Activated B cell treated with CpG ODN at 0.5 μM for 24 hours (primary cell): ENCODE data around the gene MSI2. TPM values are rescaled to one million over a fixed set of nuclear protein-coding genes. Genes with fewer than 3 reads are reported as not detected.

Source experiments
- ATAC-seq: fragments of 200-7000 bp; cut with Tn5 transposase; one replicate; pipeline ENCODE4 v1.10.0; 2021; ENCODE audit warnings: low read depth, mild to moderate bottlenecking, moderate library complexity
- CTCF ChIA-PET: fragments of 350-600 bp; sonication (Branson Sonifier 250); formaldehyde crosslinking; loops from one replicate; lab custom pipeline; 2021; ENCODE audit warnings: antibody characterized with exemption; lab: Charles Lee
- POLR2A ChIA-PET: fragments of 350-600 bp; sonication (Branson Sonifier 250); formaldehyde crosslinking; loops from one replicate; lab custom pipeline; 2021; ENCODE audit warnings: antibody characterized with exemption; lab: Charles Lee
- DNase-seq: peaks from one replicate; pipeline ENCODE4 v3.0.0; 2022
- H3K27ac Mint-ChIP-seq: one replicate; pipeline ENCODE4 v1.8.0; 2020; ENCODE audit warnings: mixed read lengths
- H3K27me3 Mint-ChIP-seq: one replicate; pipeline ENCODE4 v1.8.0; 2021; ENCODE audit warnings: mixed read lengths
- H3K36me3 Mint-ChIP-seq: one replicate; pipeline ENCODE4 v1.8.0; 2021; ENCODE audit warnings: low read depth, mixed read lengths
- H3K4me1 Mint-ChIP-seq: one replicate; pipeline ENCODE4 v1.8.0; 2021; ENCODE audit warnings: mixed read lengths
- H3K4me3 Mint-ChIP-seq: one replicate; pipeline ENCODE4 v1.8.0; 2020; ENCODE audit warnings: mild to moderate bottlenecking, mixed read lengths
- H3K9me3 Mint-ChIP-seq: one replicate; pipeline ENCODE4 v1.8.0; 2020; ENCODE audit warnings: mixed read lengths
- intact Hi-C: fragments of 100-400 bp; cut with micrococcal nuclease; formaldehyde crosslinking; loops from one replicate; pipeline ENCODE4 v1.15.1; 2024
- total RNA-seq: library from RNA; stranded (reverse); gene quantifications from 2 replicates; pipeline ENCODE4 v1.2.3, GENCODE V29; 2022
- TF ChIP-seq, protein P1 (sequence below): fragments of 200-600 bp; IDR thresholded peaks from one replicate; pipeline ENCODE4 v1.8.0; 2022; ENCODE audit warnings: antibody characterized with exemption, mild to moderate bottlenecking

Gene MSI2
- total RNA-seq, 1 donor from 2014 or later: 102 TPM

DNA sequence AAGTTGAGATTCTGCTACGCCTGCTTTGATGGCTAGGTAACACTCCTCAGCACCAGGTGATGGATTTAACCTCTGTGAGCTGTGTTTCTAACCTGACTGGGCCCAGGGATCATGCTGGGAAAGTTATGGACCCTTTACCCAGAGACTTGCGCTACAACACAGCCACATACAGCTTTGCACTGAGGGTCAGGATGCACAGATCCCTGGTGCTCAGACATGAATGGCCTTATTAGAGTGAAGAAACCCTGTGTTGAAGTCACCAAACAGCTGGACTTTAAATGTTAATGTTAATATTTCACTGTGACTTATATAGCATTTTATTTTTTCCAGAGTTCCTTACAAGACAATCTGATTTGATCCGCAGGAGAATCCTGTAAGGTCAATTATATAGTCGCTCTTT is 114.3 kb downstream of the MSI2 start:
- TF ChIP-seq, protein P1, sequence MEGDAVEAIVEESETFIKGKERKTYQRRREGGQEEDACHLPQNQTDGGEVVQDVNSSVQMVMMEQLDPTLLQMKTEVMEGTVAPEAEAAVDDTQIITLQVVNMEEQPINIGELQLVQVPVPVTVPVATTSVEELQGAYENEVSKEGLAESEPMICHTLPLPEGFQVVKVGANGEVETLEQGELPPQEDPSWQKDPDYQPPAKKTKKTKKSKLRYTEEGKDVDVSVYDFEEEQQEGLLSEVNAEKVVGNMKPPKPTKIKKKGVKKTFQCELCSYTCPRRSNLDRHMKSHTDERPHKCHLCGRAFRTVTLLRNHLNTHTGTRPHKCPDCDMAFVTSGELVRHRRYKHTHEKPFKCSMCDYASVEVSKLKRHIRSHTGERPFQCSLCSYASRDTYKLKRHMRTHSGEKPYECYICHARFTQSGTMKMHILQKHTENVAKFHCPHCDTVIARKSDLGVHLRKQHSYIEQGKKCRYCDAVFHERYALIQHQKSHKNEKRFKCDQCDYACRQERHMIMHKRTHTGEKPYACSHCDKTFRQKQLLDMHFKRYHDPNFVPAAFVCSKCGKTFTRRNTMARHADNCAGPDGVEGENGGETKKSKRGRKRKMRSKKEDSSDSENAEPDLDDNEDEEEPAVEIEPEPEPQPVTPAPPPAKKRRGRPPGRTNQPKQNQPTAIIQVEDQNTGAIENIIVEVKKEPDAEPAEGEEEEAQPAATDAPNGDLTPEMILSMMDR: no peak
- Mint-ChIP-seq H3K36me3 (peaks cover 15% of the 10 kb centered on the region), H3K4me3 (no peak overlapping the region), H3K4me1 (peaks cover 31% of the 10 kb centered on the region), H3K27me3 (no peaks in the 10 kb centered on the region), H3K9me3 (no peaks in the 10 kb centered on the region), H3K27ac (no peak overlapping the region)
- no peak for ATAC-seq
- POLR2A ChIA-PET: no interaction called here
- intact Hi-C loops: no loop called here
- no peak for DNase-seq
- CTCF ChIA-PET: no interaction called here

DNA sequence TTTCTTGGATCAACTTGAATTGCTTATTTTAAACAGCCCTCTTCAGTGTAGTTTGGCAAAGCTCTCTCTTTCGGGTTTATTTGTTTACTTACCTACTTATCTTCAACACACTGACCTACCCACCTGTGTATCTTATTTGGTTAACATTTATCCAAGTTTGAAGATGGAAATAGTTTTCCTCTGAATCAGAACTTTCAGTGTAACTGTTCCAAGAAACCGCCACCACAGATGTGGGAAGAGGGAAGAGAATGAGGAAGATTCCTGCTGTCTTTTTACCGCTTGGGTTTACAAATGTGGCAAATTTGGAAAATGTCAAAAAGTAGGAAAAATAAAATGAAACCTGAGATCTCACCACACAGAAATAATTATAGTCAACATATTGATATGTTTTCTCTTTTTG is 115.8 kb downstream of the MSI2 start:
- CTCF ChIA-PET: no interaction called here
- Mint-ChIP-seq H3K27me3 (no peaks in the 10 kb centered on the region), H3K4me1 (peaks cover 16% of the 10 kb centered on the region), H3K9me3 (no peaks in the 10 kb centered on the region), H3K4me3 (no peak overlapping the region), H3K27ac (no peak overlapping the region), H3K36me3 (peaks cover 15% of the 10 kb centered on the region)
- TF ChIP-seq, protein P1: no peak
- POLR2A ChIA-PET: no interaction called here
- ATAC-seq (no peak), DNase-seq (no peak)
- intact Hi-C loops: no loop called here

DNA sequence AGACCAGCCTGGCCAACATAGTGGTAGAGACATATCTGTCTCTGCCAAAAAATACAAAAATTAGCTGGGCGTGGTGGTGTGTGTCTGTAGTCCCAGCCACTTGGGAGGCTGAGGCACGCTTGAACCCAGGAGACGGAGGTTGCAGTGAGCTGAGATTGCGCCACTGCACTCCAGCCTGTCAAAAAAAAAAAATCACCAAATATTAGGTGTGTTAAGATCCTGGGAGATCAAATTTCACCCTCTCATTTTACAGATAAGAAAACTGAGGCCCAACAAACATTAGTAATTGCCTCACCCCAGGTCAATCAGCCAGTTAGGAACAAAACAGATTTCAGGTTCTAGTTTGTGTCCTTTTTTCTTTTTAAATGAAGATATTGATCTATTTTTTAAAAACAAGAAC is 116.7 kb downstream of the MSI2 start:
- Mint-ChIP-seq H3K4me1 (peaks cover 12% of the 10 kb centered on the region), H3K4me3 (no peak overlapping the region), H3K27me3 (no peaks in the 10 kb centered on the region), H3K27ac (no peak overlapping the region), H3K9me3 (no peaks in the 10 kb centered on the region), H3K36me3 (peaks cover 15% of the 10 kb centered on the region)
- ChIA-PET CTCF (no interaction called here), POLR2A (no interaction called here)
- DNase-seq: no peak
- intact Hi-C loops: no loop called here
- TF ChIP-seq, protein P1: no peak
- ATAC-seq: no peak

DNA sequence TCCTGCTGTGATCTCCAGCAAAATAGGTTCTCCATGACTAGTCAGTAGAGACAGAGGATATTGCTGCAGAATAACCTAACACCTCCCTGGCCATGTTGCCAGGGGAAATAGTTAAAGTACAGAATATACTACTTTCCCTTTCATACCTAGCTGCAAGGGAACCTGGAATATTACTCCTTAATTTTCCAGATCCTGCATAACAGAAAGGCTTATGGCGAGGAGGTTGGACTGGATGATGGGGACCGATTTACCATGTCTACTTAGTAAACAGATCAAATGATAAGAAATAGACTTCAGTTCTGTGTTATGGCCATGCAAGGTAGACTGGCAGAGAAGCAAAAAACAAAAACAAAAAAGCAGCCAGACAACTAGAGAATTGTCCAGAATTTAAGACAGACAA is 117.4 kb downstream of the MSI2 start:
- TF ChIP-seq, protein P1: no peak
- CTCF ChIA-PET: interaction anchor here (0.8 kb wide), 1 partner anchor 130 kb away, joined by 3 read pairs; no protein-coding TSS in a partner anchor
- H3K27me3 Mint-ChIP-seq: no peaks in the 10 kb centered on the region
- DNase-seq: no peak
- H3K4me1 Mint-ChIP-seq: peaks cover 12% of the 10 kb centered on the region
- H3K36me3 Mint-ChIP-seq: peaks cover 15% of the 10 kb centered on the region
- intact Hi-C loops: no loop called here
- no peak overlapping the region for H3K4me3 Mint-ChIP-seq
- no peak overlapping the region for H3K27ac Mint-ChIP-seq
- H3K9me3 Mint-ChIP-seq: no peaks in the 10 kb centered on the region
- POLR2A ChIA-PET: no interaction called here
- ATAC-seq: no peak

DNA sequence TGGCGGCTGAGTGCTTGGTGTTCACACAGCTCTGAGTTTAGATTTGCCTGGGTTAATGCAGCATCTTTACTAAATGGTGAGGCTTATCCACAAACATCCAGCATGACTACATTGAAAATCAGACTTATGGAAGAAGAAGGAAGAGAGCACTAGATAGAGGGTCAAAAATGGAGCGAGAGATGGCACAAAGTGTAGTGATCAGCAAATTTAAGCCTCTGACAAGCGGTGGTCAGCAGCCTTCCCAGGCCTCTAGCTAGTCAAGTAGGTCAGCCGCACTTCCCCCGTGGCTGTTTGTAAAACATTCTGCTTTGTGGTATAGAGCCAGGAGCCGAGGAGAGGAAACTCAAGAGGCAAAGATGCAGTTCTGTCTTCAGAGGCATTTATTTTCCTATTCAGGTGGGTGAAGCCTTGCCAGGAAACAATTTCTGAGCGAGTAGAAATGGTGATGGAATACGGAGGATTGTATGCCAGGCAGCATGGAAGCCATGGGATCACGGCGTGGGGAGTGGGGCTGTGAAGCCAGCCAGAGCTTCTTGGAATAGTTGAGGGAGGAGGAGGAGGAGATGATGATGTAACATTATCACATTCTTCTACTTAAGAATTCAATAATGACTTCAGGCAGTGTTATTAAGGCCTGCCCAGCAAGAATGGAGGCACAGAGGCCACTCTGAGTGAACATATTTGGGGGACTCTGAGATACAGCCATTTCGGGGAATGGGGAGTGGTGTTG is 118.9 kb downstream of the MSI2 start:
- intact Hi-C loops: no loop called here
- DNase-seq: no peak
- CTCF ChIA-PET: no interaction called here
- TF ChIP-seq, protein P1: no peak
- Mint-ChIP-seq H3K27me3 (no peaks in the 10 kb centered on the region), H3K4me1 (peaks cover 13% of the 10 kb centered on the region), H3K36me3 (peaks cover 15% of the 10 kb centered on the region), H3K4me3 (no peak overlapping the region), H3K9me3 (no peaks in the 10 kb centered on the region), H3K27ac (no peak overlapping the region)
- POLR2A ChIA-PET: no interaction called here
- ATAC-seq: no peak
